ENCODE results near the gene ACAT2. TPM values are rescaled to one million over a fixed set of nuclear protein-coding genes. Genes with fewer than 3 reads are reported as not detected.
"Not testable (repeated sequence)": the region's sequence is repeated elsewhere in the genome, so short reads cannot be mapped to it uniquely, and the experiment has no call there.

Gene ACAT2
- total RNA-seq, 1 donor: 22.1 TPM

DNA sequence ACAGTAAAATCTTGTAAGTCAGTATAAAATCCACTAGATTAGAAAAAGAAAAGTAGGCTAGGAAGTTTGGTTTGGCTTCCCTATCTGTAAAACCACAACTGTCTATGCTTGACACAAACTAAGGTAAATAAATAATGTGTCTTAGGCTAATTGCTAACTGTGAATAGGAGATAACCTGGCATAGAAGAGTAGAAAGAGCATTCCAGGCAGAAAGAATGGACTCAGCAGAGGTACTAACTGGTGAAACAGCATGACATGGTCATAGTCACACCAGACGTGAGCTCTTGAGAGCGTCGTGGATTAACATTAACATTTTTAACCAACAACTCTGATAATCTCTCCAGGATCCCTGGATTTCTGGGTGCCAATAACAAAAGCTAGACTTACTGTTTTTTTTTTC lies 43.2 kb upstream of the ACAT2 start:
- TF ChIP-seq CTCF (IDR thresholded peaks at IDR 0.05; ENCODE audit: insufficient read depth, low read length): no peak
- no peak overlapping the region for H3K4me3 ChIP-seq (ENCODE audit: low read depth, low read length)
- no peak for DNase-seq (ENCODE audit: low read depth)

GRCh38 chr6:159719287-159719686 lies 42.6 kb upstream of the ACAT2 start:
- no peak for DNase-seq (ENCODE audit: low read depth)
- no peak overlapping the region for H3K4me3 ChIP-seq (ENCODE audit: low read depth, low read length)
- no peak for TF ChIP-seq CTCF (IDR thresholded peaks at IDR 0.05; ENCODE audit: insufficient read depth, low read length)

- TF ChIP-seq CTCF (IDR thresholded peaks at IDR 0.05; ENCODE audit: insufficient read depth, low read length): peak; percentile 49
- peak; percentile 51 for DNase-seq (ENCODE audit: low read depth)
- H3K4me3 ChIP-seq (ENCODE audit: low read depth, low read length): no peak overlapping the region
These were observed 41.1 kb upstream of the ACAT2 start for GRCh38 chr6:159720708-159721107.

- not testable (repeated sequence) for DNase-seq (ENCODE audit: low read depth); H3K4me3 ChIP-seq (ENCODE audit: low read depth, low read length)
These were observed 39.9 kb upstream of the ACAT2 start for GRCh38 chr6:159721981-159722380.

GRCh38 chr6:159722655-159723054 lies 39.2 kb upstream of the ACAT2 start:
- TF ChIP-seq CTCF (IDR thresholded peaks at IDR 0.05; ENCODE audit: insufficient read depth, low read length): no peak
- no peak for DNase-seq (ENCODE audit: low read depth)
- no peak overlapping the region for H3K4me3 ChIP-seq (ENCODE audit: low read depth, low read length)

- no peak overlapping the region for H3K4me3 ChIP-seq (ENCODE audit: low read depth, low read length)
- no peak for TF ChIP-seq CTCF (IDR thresholded peaks at IDR 0.05; ENCODE audit: insufficient read depth, low read length)
- no peak for DNase-seq (ENCODE audit: low read depth)
These were observed 38.6 kb upstream of the ACAT2 start for GRCh38 chr6:159723259-159723658.

GRCh38 chr6:159724778-159725177 lies 37.1 kb upstream of the ACAT2 start:
- no peak overlapping the region for H3K4me3 ChIP-seq (ENCODE audit: low read depth, low read length)
- TF ChIP-seq CTCF (IDR thresholded peaks at IDR 0.05; ENCODE audit: insufficient read depth, low read length): no peak
- no peak for DNase-seq (ENCODE audit: low read depth)

GRCh38 chr6:159725208-159725607 lies 36.6 kb upstream of the ACAT2 start:
- H3K4me3 ChIP-seq (ENCODE audit: low read depth, low read length); DNase-seq (ENCODE audit: low read depth): not testable (repeated sequence)

All from fibroblast of the aortic adventitia (primary cell).